Neural progenitor cell (in vitro differentiated cells): ENCODE results near the gene MUC22. TPM values are rescaled to one million over a fixed set of nuclear protein-coding genes. Genes with fewer than 3 reads are reported as not detected.
"Not testable (repeated sequence)": the region's sequence is repeated elsewhere in the genome, so short reads cannot be mapped to it uniquely, and the experiment has no call there.

Source experiments
- DNase-seq: peaks from one replicate; pipeline ENCODE4 v3.0.0-alpha.2; 2016; ENCODE audit warnings: low spot score
- H2AFZ ChIP-seq: fragments of 200-600 bp; sonication (generic); replicated peaks from 2 replicates; pipeline ENCODE4 v1.6.1; 2016; ENCODE audit warnings: antibody characterized with exemption
- H3F3A ChIP-seq: fragments of 200-600 bp; sonication (generic); 2 replicates; pipeline ENCODE4 v1.6.1; 2016; ENCODE audit warnings: antibody characterized with exemption, low read depth
- H3K27ac ChIP-seq: fragments of 200-600 bp; sonication (generic); 2 replicates; pipeline ENCODE4 v1.5.1; 2016; ENCODE audit warnings: mild to moderate bottlenecking
- H3K27me3 ChIP-seq: fragments of 200-600 bp; sonication (generic); 2 replicates; pipeline ENCODE4 v1.6.1; 2016; ENCODE audit warnings: mild to moderate bottlenecking, moderate library complexity
- H3K36me3 ChIP-seq: fragments of 200-600 bp; sonication (generic); 2 replicates; pipeline ENCODE4 v1.5.1; 2016
- H3K4me1 ChIP-seq: fragments of 200-600 bp; sonication (generic); 2 replicates; pipeline ENCODE4 v1.6.1; 2016; ENCODE audit warnings: mixed run types
- H3K4me2 ChIP-seq: fragments of 200-600 bp; sonication (generic); 2 replicates; pipeline ENCODE4 v1.6.1; 2016
- H3K4me3 ChIP-seq: fragments of 200-600 bp; sonication (generic); 2 replicates; pipeline ENCODE4 v1.5.1; 2016
- H3K79me2 ChIP-seq: fragments of 200-600 bp; sonication (generic); 2 replicates; pipeline ENCODE4 v1.6.1; 2016; ENCODE audit warnings: low read depth
- H3K9ac ChIP-seq: fragments of 200-600 bp; sonication (generic); 2 replicates; pipeline ENCODE4 v1.6.1; 2016
- H3K9me3 ChIP-seq: fragments of 200-600 bp; sonication (generic); 2 replicates; pipeline ENCODE4 v1.5.1; 2016; ENCODE audit warnings: low read depth
- H4K20me1 ChIP-seq: fragments of 200-600 bp; sonication (generic); 2 replicates; pipeline ENCODE4 v1.6.1; 2016; ENCODE audit warnings: low read depth
- H3K27ac Mint-ChIP-seq: 3 replicates; pipeline ENCODE4 v1.8.0; 2021; ENCODE audit warnings: mixed read lengths
- H3K27me3 Mint-ChIP-seq: 2 replicates; pipeline ENCODE4 v1.8.0; 2022; ENCODE audit warnings: low read depth, mild to moderate bottlenecking, inconsistent platforms, moderate library complexity, mixed read lengths; ENCODE audit not compliant: insufficient read depth
- H3K36me3 Mint-ChIP-seq: 3 replicates; pipeline ENCODE4 v1.8.0; 2021; ENCODE audit warnings: mixed read lengths
- H3K4me1 Mint-ChIP-seq: 3 replicates; pipeline ENCODE4 v1.8.0; 2021; ENCODE audit warnings: mixed read lengths
- H3K4me3 Mint-ChIP-seq: 3 replicates; pipeline ENCODE4 v1.8.0; 2021; ENCODE audit warnings: mild to moderate bottlenecking, moderate library complexity, mixed read lengths
- H3K9me3 Mint-ChIP-seq: 3 replicates; pipeline ENCODE4 v1.8.0; 2020; ENCODE audit warnings: mixed read lengths
- CTCF ChIP-seq: fragments of 200-600 bp; sonication (generic); IDR thresholded peaks from 2 replicates; pipeline ENCODE4 v1.5.1; 2017; ENCODE audit warnings: antibody characterized with exemption, mild to moderate bottlenecking
- EZH2 ChIP-seq: fragments of 200-600 bp; sonication (generic); IDR thresholded peaks from 2 replicates; pipeline ENCODE4 v1.6.1; 2017; ENCODE audit warnings: antibody characterized with exemption, mild to moderate bottlenecking, moderate library complexity
- EZH2phosphoT487 ChIP-seq: fragments of 200-600 bp; sonication (generic); IDR thresholded peaks from 2 replicates; pipeline ENCODE4 v1.6.1; 2017; ENCODE audit warnings: antibody characterized with exemption
- total RNA-seq: library from RNA; depleted of rRNA; stranded (reverse); fragments of >200 nt; gene quantifications from 2 replicates; pipeline ENCODE4 v1.2.3, GENCODE V29; 2015; ENCODE audit warnings: low replicate concordance

MUC22 gene
- total RNA-seq, 1 donor from 2014 or later: not detected

GRCh38 chr6:31009731-31010130 is 543 bp upstream of the MUC22 start:
- Histone ChIP-seq H3K4me1 (no peaks in the 10 kb centered on the region), H3F3A (no peaks in the 10 kb centered on the region), H3K4me2 (no peak overlapping the region), H2AFZ (no peak overlapping the region), H3K27me3 (no peaks in the 10 kb centered on the region), H3K9ac (no peak overlapping the region), H4K20me1 (no peaks in the 10 kb centered on the region), H3K4me3 (no peak overlapping the region), H3K9me3 (no peaks in the 10 kb centered on the region), H3K27ac (no peak overlapping the region), H3K79me2 (no peaks in the 10 kb centered on the region), H3K36me3 (no peaks in the 10 kb centered on the region)
- DNase-seq: no peak
- Mint-ChIP-seq H3K9me3 (peaks cover 7% of the 10 kb centered on the region), H3K4me3 (no peak overlapping the region), H3K4me1 (no peaks in the 10 kb centered on the region), H3K27me3 (peaks cover 5% of the 10 kb centered on the region), H3K36me3 (no peaks in the 10 kb centered on the region), H3K27ac (no peak overlapping the region)
- TF ChIP-seq EZH2 (no peak), CTCF (no peak), EZH2phosphoT487 (no peak)

- H3K27me3 Mint-ChIP-seq: peaks cover 5% of the 10 kb centered on the region
- H3K9ac ChIP-seq: no peak overlapping the region
- H3K36me3 Mint-ChIP-seq: no peaks in the 10 kb centered on the region
- no peak overlapping the region for H3K27ac ChIP-seq
- no peak overlapping the region for H3K4me3 Mint-ChIP-seq
- no peak overlapping the region for H2AFZ ChIP-seq
- H3K9me3 ChIP-seq: no peaks in the 10 kb centered on the region
- no peaks in the 10 kb centered on the region for H3K27me3 ChIP-seq
- no peaks in the 10 kb centered on the region for H3F3A ChIP-seq
- peaks cover 12% of the 10 kb centered on the region for H3K9me3 Mint-ChIP-seq
- no peaks in the 10 kb centered on the region for H3K36me3 ChIP-seq
- no peaks in the 10 kb centered on the region for H4K20me1 ChIP-seq
- no peak overlapping the region for H3K4me2 ChIP-seq
- no peaks in the 10 kb centered on the region for H3K79me2 ChIP-seq
- H3K4me3 ChIP-seq: no peak overlapping the region
- no peak overlapping the region for H3K27ac Mint-ChIP-seq
- H3K4me1 Mint-ChIP-seq: no peaks in the 10 kb centered on the region
- H3K4me1 ChIP-seq: no peaks in the 10 kb centered on the region
- DNase-seq: no peak
- TF ChIP-seq EZH2phosphoT487 (no peak), CTCF (no peak), EZH2 (no peak)
These were observed 879 bp downstream of the MUC22 start for GRCh38 chr6:31011153-31011552.

GRCh38 chr6:31016659-31017299 is 6.5 kb downstream of the MUC22 start:
- Histone ChIP-seq H3K9me3 (no peaks in the 10 kb centered on the region), H3K4me2 (no peak overlapping the region), H2AFZ (no peak overlapping the region), H3K27ac (no peak overlapping the region), H3F3A (no peaks in the 10 kb centered on the region), H4K20me1 (no peaks in the 10 kb centered on the region), H3K9ac (no peak overlapping the region), H3K27me3 (no peaks in the 10 kb centered on the region), H3K36me3 (no peaks in the 10 kb centered on the region), H3K4me3 (no peak overlapping the region), H3K79me2 (no peaks in the 10 kb centered on the region), H3K4me1 (no peaks in the 10 kb centered on the region)
- Mint-ChIP-seq H3K4me3 (no peak overlapping the region), H3K9me3 (peaks cover 18% of the 10 kb centered on the region), H3K27me3 (peaks cover 6% of the 10 kb centered on the region), H3K27ac (no peak overlapping the region), H3K4me1 (peaks cover 3% of the 10 kb centered on the region), H3K36me3 (no peaks in the 10 kb centered on the region)
- DNase-seq: no peak
- no peak for TF ChIP-seq CTCF
- TF ChIP-seq EZH2: no peak
- no peak for TF ChIP-seq EZH2phosphoT487

GRCh38 chr6:31017436-31017835 is 7.2 kb downstream of the MUC22 start:
- H3K27me3 Mint-ChIP-seq, H3K4me2 ChIP-seq, H2AFZ ChIP-seq, H3K27ac ChIP-seq, H3K9me3 ChIP-seq, H3K79me2 ChIP-seq, H3K36me3 ChIP-seq, H3K4me3 ChIP-seq, H4K20me1 ChIP-seq, H3K27ac Mint-ChIP-seq, H3K4me3 Mint-ChIP-seq, DNase-seq, H3K9ac ChIP-seq, H3K4me1 Mint-ChIP-seq, H3F3A ChIP-seq, H3K36me3 Mint-ChIP-seq, H3K4me1 ChIP-seq, H3K27me3 ChIP-seq: not testable (repeated sequence)
- H3K9me3 Mint-ChIP-seq: peaks cover 19% of the 10 kb centered on the region
